ENCODE data around the gene TRIOBP.
"Not testable (repeated sequence)": the region's sequence is repeated elsewhere in the genome, so short reads cannot be mapped to it uniquely, and the experiment has no call there.

Gene TRIOBP

DNA sequence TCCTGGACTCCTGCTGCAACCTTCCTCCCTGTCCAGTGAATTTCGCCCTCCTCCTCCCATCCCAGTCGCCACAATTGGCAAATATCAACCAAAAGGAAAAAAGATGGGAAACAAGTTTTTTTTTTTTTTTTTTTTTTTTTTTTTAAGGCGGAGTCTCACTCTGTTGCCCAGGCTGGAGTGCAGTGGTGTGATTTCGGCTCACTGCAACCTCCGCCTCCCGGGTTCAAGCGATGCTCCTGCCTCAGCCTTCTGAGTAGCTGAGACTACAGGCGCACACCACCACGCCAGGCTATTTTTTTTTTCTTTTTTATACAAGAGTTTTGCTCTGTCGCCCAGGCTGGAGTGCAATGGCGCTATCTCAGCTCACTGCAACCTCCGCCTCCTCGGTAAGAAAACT is 590 bp upstream of the TRIOBP start:
- DNase-seq: not testable (repeated sequence)

DNA sequence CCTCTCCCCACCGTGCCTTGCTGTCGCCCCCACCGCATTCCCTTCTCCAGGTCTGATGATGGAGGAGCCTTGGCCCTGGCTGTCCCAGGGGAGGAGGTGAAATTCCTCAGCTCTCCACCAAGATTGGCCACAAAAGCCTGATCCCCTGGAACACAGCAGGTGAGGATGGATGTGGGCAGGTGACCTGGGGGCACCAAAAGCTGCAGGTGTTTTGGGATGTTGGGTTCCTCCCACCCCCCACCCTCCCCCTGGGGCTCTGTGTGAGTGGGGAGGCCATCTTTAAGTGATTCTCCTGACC is 639 bp downstream of the TRIOBP start:
- DNase-seq: no peak

DNA sequence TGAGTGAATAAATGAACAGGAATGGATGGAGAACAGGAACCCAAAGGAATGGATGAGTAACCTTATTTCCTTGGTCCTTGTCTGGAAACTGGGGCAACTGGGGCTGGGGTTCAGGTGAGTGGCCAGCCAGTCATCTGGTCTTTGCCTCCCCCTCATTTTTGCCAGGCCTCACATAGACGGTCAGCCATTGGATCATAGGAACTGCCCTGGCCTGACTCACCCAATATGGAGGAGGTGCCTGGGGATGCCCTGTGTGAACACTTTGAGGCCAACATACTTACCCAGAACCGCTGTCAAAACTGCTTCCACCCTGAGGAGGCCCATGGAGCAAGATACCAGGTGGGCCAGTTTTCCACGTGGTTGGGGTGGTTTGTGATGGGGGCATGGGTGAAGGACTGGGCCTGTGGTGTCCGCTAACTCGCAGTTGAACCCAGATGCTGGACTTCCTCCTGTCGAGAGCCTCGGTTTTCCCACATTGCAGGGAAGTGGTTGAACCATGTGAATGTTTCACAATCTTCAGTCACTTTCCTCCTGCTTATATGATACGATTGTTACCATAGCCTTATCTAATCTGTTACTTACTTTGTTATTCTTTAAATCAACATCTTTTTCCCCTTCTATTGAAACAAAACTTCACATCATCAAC is 4.4 kb downstream of the TRIOBP start:
- DNase-seq: no peak

DNA sequence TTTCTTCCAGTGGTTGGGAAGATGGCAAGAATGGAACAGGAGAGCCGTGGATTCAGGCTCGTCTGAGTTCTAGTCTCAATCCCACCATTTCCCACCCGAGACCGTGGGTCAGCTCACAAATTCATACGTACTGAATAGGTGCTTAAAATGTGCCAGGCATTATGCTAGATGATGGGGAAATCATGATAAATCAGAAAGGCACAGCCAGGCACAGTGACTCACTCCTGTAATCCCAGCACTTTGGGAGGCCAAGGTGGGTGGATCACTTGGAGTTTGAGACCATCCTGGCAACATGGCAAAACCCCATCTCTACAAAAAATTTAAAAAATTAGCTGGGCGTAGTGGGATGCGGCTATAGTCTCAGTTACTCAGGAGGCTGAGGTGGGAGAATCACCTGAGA is 7.1 kb downstream of the TRIOBP start:
- DNase-seq: no peak

DNA sequence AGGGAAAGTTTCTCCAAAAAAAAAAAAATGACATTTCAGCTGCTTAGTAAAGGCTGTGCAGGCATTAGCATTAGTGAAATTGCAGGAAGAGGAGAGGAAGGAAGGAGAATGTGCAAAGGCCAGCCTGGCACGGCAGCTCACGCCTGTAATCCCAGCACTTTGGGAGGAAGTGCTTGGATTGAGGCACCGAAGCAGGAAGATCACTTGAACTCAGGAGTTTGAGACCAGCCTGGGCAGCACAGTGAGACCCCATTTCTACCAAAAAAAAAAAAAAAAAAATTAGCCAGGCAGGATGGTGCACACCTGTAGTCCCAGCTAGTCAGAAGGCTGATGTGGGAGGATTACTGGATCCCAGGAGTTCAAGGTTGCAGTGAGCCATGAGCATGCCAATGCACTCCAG is 7.8 kb downstream of the TRIOBP start:
- no peak for DNase-seq

DNA sequence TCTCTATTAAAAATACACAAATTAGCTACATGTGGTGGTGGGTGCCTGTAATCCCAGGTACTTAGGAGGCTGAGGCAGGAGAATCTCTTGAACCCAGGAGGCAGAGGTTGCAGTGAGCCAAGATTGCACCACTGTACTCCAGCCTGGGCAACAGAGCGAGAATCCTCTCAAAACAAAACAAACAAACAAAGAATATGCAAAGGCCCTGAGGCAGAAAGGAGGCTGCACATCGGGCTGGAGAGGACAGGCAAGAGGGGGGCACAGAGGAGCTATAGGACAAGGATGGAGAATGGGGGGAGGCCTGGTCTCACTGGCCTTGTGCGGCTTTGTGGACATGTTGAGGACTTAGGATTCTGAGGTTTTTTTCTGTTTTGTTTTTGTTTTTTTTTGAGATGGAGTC is 8.4 kb downstream of the TRIOBP start:
- no peak for DNase-seq

DNA sequence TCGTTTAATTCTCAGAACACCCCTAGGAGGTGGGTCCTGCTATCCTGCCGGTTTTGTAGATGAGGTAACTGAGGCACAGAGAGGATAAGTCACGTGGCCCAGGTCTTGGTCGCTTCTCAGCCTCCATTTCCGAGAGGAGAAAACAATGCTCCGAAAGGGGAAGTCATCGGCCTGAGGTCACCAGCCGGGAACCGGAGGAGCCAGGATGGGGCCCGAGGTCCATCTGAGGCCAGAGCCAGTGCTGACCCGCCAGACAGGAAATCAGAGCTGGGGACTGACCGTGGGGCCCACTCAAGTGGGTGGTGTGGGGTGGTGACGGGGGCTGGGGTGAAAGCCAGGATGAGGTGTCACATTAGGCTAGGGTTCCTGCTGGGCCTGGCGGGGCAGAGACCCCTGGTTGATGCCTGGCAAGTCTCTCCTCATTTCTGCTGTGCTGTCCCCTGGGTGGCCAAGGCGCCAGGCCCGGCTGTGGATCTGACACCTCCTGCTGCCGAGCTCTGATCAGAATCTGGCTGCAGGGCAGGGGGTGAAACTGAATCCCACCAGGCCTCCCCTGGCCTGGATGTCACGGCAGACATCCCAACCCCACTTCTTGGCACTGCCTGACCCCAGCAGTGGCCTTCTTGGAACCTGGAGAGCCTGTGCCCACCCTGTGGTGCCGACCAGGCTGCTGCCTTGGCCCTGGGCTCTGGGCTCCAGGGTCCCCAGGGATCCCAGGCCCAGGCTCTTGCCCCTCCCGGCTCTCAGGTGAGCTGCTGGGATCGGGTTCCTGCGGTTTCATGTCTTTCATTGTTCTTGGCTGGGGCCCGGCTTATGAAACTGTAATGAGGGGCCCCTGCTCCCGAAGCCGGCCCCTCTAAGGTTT is 12.0 kb downstream of the TRIOBP start:
- no peak for DNase-seq

DNA sequence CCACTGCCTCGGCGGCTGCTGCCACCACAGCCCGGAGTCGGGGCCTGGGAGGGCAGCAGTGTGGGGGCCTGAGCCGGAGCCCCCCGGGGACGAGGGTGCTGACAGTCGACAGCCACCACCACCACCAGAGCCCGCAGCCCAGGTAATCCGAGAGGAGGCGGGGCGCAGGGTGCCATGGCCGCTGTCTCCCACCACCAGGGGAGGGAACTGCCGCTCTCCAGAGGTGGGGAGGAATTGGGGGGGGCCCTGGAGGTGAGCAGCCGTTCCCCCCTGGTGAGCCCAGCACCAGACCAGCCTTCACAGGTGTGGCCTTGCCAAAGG is 12.6 kb downstream of the TRIOBP start:
- no peak for DNase-seq

DNA sequence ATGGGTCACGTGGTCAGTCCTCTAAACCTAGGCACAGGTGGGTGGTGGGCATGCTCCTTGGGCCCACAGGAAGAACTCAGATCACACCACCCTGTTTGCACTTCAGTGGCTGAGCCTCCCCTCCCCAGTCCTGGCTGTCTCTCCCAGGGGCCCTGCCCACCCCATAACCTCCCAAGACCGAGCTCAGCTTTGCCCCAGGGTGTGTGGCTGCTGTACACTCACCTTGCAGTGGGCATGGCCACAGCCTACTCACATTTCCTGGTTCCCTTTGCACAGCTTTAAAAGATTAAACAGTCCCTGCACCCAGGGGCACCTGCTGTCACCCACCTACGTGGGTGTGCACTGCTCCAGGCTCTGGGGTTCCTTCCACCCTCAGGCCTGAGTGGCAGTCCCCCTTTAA is 13.8 kb downstream of the TRIOBP start:
- DNase-seq: no peak

DNA sequence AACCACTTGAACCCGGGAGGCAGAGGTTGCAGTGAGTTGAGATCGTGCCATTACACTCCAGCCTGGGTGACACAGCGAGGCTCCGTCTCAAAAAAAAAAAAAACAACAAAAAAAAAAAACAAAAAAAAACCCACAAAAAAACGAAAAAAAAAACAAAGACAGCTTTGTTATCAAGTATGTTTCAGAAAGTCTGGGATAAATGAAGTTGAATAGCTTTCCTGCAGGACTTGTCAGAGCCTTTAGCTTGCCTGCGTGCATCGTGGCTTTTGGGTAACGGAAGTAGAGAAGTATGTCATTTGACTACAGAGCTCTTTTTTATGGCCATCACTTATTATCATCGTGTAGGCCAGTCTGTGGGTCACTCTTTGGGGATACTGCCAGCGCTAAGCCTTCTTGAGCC is 14.6 kb downstream of the TRIOBP start:
- no peak for DNase-seq

DNA sequence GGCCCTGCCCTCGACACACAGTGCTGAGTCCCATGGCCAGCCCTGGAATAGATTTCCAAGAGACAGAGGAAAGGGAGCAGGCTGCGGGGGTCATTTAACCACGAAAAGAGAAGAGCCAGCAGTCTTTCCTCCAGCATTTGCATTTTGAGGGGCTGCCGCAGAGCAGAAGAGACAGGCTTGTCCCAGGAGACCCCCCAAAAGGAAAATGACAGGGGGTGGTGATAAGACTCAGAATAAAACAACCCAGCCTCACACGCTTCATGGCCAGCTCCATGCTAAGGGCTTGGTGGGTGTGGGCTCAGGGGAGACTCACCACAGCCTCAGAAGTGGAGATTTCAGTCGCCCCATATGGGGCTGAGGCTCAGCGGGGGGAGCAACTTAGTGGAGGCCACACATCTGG is 16.9 kb downstream of the TRIOBP start:
- no peak for DNase-seq

DNA sequence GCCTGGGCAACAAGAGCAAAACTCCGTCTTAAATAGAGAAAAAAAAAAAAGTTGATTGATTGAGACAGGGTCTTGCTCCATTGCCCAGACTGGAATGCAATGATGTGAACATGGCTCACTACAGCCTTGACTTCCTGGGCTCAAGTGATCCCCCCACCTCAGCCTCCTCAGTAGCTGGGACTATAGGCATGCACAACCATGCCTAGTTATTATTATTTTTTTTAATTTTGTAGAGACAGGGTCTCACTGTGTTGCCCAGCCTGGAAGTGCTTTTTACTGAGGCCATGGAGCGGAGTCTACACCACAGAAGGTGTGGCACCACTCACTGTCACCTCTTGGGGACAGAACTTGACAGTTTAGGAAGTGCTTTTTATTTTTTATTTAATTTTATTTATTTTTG is 17.8 kb downstream of the TRIOBP start:
- no peak for DNase-seq

DNA sequence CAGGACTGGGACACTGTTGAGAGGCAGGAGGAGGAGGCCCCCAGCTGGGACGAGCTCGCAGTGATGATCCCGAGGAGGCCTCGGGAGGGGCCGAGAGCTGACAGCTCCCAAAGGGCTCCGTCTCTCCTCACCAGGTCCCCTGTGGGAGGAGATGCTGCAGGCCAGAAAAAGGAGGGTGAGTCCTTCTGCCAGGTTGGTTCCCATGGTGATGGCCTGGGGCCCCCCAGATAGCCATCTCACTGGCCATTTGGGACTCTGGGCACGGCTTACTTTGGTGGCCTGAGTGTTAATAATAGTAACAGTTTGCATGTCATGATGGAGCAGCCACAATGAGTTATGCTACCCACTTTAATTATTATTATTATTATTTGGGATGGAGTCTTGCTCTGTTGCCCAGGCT is 18.9 kb downstream of the TRIOBP start:
- DNase-seq: no peak

DNA sequence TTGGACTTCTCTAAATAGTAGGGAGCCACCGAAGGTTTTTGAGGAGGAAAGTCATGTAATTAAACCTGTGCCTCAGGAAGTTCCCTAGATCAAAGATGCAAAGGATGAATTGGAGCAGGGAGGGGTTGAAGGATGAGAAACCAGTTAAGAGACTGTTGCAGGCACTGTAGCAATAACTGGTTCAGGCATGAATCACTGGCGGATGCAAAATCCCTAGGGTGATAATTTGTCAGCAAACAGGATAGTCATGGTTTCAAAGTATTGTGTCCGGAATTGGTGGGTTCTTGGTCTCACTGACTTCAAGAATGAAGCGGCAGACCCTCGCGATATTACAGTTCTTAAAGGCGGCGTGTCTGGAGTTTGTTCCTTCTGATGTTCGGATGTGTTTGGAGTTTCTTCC is 19.9 kb downstream of the TRIOBP start:
- no peak for DNase-seq

DNA sequence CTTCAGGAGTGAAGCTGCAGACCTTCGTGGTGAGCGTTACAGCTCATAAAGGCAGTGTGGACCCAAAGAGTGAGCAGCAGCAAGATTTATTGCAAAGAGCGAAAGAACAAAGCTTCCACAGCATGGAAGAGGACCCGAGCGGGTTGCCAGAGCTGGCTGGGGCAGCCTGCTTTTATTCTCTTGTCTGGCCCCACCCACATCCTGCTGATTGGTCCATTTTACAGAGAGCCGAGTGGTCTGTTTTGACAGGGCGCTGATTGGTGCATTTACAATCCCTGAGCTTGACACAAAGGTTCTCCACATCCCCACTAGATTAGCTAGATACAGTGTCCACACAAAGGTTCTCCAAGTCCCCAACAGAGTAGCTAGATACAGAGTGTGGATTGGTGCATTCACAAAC is 20.4 kb downstream of the TRIOBP start:
- DNase-seq: not testable (repeated sequence)

DNA sequence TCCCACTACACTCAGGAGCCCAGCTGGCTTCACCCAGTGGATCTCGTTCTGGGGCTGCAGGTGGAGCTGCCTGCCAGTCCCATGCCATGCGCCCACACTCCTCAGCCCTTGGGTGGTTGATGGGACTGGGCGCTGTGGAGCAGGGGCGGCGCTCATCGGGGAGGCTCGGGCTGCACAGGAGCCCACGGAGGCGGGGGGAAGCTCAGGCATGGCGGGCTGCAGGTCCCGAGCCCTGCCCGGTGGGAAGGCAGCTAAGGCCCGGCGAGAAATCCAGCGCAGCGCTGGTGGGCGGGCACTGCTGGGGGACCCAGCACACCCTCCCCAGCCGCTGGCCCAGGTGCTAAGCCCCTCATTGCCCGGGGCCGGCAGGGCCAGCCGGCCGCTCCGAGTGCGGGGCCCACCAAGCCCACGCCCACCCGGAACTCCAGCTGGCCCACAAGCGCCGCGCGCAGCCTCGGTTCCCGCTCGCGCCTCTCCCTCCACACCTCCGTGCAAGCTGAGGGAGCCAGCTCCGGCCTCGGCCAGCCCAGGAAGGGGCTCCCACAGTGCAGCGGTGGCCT is 21.0 kb downstream of the TRIOBP start:
- DNase-seq: not testable (repeated sequence)

DNA sequence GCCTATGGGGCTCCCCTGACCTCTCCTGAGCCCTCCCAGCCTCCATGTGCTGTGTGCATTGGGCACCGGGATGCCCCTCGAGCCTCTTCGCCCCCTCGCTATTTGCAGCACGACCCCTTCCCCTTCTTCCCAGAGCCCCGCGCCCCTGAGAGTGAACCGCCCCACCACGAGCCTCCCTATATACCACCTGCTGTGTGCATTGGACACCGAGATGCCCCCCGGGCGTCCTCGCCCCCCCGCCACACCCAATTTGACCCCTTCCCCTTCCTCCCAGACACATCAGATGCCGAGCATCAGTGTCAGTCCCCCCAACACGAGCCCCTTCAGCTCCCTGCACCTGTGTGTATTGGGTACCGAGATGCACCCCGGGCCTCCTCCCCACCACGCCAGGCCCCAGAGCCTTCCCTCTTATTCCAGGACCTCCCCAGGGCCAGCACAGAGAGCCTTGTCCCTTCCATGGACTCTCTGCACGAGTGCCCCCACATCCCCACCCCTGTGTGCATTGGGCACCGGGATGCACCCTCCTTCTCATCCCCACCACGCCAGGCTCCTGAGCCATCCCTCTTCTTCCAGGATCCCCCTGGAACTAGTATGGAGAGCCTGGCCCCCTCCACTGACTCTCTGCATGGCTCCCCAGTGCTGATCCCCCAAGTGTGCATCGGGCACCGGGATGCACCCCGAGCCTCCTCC is 28.8 kb downstream of the TRIOBP start:
- DNase-seq: no peak

DNA sequence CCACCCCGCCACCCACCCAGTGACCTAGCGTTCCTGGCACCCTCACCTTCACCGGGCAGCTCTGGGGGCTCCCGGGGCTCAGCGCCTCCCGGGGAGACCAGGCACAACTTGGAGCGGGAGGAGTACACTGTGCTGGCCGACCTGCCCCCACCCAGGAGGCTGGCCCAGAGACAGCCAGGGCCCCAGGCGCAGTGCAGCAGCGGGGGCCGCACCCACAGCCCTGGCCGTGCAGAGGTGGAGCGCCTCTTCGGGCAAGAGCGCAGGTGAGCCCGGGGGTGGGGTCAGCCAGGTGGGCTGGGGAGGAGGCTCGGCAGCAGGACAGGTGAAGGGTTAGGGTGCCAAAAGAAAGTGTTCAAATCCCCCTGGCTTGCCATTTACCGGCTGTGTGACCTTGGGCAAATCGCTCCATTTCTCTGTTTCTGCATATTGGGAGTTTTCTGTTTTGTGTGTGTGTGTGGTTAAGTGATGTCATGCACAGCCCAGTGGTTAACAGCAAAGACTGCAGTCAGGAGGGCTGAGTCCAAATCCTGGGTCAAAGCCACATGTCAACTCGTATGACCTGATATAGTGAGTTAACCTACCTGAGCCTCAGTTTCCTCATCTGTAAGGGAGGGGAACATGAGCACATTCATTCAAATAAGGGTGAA is 29.5 kb downstream of the TRIOBP start:
- DNase-seq: no peak

DNA sequence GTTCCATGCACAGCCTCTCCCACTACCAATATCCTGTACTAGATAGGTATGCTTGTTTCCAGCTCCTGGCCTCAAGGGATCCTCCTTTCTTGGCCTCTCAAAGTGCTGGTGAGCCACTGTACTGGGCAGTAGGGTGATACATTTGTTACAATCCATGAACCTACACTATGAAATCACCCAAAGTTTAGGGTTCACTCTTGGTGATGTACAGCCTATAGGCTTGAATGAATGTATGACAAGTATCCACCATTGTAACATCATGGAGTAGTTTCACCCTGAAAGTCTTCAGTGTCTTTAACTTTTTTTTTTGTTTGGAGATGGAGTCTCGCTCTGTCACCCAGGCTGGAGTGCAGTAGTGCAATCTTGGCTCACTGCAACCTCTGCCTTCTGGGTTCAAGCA is 31.8 kb downstream of the TRIOBP start:
- no peak for DNase-seq

DNA sequence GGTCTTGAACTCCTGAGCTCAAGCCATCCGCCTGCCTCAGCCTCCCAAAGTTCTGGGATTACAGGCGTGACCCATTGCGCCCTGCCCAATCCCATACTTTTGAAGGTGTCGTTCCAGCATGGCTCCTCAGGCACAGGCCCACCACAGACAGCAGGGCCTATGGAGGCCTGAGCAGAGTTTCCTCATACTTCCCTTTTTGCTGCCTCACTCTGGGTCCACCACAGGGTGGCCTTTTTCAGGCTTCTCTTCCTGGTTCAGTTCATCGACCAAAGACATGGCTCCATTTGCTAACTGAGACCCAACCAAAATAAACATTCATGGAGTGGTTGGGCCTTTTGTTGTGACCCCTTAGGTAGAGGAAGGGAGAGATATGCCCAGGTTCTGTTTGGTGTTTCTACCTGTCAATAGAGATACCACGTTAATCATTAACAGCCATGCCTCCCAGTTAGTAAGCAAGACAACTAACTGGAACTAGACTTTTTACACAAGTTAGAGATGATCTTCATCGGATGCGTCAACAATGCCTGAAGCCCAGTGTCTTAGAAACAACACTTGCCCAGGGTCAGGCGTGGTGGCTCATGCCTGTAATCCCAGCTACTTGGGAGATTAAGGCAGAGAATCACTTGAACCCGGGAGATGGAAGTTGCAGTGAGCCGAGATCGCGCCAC is 35.1 kb downstream of the TRIOBP start:
- DNase-seq: no peak

DNA sequence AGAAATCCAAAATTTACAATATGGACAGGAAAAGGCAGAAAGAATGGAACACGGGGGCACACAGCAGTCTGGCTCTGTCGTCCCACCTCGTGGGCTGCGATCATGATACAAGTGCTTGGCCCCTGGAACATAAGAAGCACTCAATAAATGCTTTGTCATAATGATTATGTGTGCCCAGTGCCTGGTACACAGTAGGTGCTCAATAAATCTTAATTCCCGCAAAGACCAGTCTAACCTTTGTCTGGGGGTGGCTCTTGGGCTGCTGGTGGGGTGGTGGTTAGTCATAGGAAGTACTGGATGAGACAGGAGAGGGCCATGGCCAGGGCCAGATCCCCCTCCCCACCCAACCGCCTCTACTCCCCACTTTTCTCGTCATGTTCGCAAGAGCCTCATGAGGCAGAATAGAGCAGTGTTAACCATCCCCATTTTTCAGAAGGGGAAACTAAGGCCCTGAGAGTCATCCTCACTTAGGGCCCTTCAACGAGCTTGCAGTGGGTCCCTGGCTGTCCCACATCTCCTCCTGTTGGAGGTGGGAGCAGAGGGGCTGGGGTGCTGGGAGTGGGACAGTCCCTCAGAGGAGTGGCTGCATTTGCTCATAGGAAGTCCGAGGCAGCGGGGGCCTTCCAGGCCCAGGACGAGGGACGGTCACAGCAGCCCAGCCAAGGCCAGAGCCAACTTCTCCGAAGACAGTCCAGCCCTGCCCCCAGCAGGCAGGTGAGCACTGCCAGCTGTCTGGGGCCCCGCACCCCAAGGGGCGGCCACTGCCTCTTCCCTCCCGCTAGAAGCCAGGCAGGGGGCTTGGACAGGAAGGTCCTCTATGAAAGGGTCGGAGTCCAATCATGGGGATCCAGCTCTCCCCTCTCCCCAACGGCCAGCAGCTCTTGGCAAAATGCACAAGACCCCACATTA is 36.1 kb downstream of the TRIOBP start:
- DNase-seq: no peak
